Thyroid gland (tissue), 4 donors: ENCODE measurements around the gene CBFA2T3. TPM values are rescaled to one million over a fixed set of nuclear protein-coding genes. Genes with fewer than 3 reads are reported as not detected.
"Not testable (repeated sequence)": the region's sequence is repeated elsewhere in the genome, so short reads cannot be mapped to it uniquely, and the experiment has no call there.

Source experiments
- DNase-seq, 2 donors: peaks; one replicate each; pipeline ENCODE4 v3.0.0-alpha.2; 2019
- H3K27ac ChIP-seq, 3 donors: fragments of 200-600 bp; sonication (generic); 1 replicate in 2 of 3; 2 replicates in 1 of 3; pipeline ENCODE4 v1.5.1; 2016 to 2019; ENCODE audit warnings: mild to moderate bottlenecking in 1 of 3, moderate library complexity in 1 of 3
- H3K27me3 ChIP-seq: fragments of 200-600 bp; sonication (generic); one replicate; pipeline ENCODE4 v1.5.1; 2019
- H3K36me3 ChIP-seq, 2 donors: fragments of 200-600 bp; sonication (generic); one replicate each; pipeline ENCODE4 v1.5.1; 2016 to 2019
- H3K4me1 ChIP-seq, 2 donors: fragments of 200-600 bp; sonication (generic); one replicate each; pipeline ENCODE4 v1.5.1; 2017 to 2019
- H3K4me3 ChIP-seq, 3 donors: fragments of 200-600 bp; sonication (generic); replicated peaks in 1 of 3; 1 replicate in 2 of 3; 2 replicates in 1 of 3; pipeline ENCODE4 v1.5.1; 2016; ENCODE audit warnings: mild to moderate bottlenecking in 1 of 3
- H3K9me3 ChIP-seq: fragments of 200-600 bp; sonication (generic); one replicate; pipeline ENCODE4 v1.5.1; 2017
- CTCF ChIP-seq, 6 experiments: fragments of 200-600 bp in 3 of 6; fragments of 450-650 bp in 3 of 6; sonication (generic) in 3 of 6; IDR thresholded peaks; one replicate each; pipeline ENCODE4 v1.5.1; 2016 to 2019; ENCODE audit warnings: antibody characterized with exemption in 6 of 6, mild to moderate bottlenecking in 2 of 6, inconsistent platforms in 1 of 6, moderate library complexity in 1 of 6
- POLR2A ChIP-seq, 2 donors: fragments of 450-650 bp; IDR thresholded peaks; one replicate each; pipeline ENCODE4 v1.6.1; 2017; ENCODE audit warnings: antibody characterized with exemption in 2 of 2, mild to moderate bottlenecking in 2 of 2, moderate library complexity in 1 of 2
- WGBS, 2 donors: methylation state at CpG; one replicate each; pipeline ENCODE4 v1.1.5; 2017; 5-methylcytosine and 5-hydroxymethylcytosine counted together
- intact Hi-C: fragments of 100-400 bp; cut with DNase I; formaldehyde crosslinking; loops from one replicate; pipeline ENCODE4 v1.15.1; 2023
- total RNA-seq, 4 donors: library from RNA; depleted of rRNA; stranded (reverse); fragments of >200 nt; gene quantifications; one replicate each; pipeline ENCODE4 v1.2.3, GENCODE V29; 2016

CBFA2T3 gene
- total RNA-seq, 4 donors from 2014 or later, result 1.3 to 3.8 (median 2.6) TPM

DNA sequence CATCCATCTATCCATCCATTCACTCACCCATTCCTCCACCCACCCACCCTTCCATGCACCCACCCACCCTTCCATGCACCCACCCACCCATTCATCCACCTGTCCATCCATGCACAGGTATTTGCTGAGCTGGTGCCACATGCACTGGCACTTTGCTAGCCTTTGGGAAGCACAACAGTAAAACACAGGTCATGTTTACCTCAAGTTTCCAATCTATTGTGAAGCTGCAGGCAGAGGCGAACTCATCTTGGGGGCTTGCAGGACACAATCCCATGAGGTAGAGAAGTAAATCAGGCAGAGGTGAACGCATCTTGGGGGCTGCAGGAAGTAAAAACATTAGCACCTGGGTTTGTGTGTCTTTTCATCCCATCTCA lies 35.6 kb upstream of the CBFA2T3 start:
- Histone ChIP-seq H3K27me3 (no peaks in the 10 kb centered on the region), H3K4me3 (no peak overlapping the region), H3K4me1 (no peaks in the 10 kb centered on the region), H3K9me3 (no peaks in the 10 kb centered on the region), H3K36me3 (no peaks in the 10 kb centered on the region), H3K27ac (no peak overlapping the region)
- DNase-seq, result no peak
- intact Hi-C loops, result no loop called here
- 65 to 79% methylated on average over 2 of the region's 2 CpGs for WGBS, 2 donors
- no peak for TF ChIP-seq POLR2A (IDR thresholded peaks at IDR 0.05)

DNA sequence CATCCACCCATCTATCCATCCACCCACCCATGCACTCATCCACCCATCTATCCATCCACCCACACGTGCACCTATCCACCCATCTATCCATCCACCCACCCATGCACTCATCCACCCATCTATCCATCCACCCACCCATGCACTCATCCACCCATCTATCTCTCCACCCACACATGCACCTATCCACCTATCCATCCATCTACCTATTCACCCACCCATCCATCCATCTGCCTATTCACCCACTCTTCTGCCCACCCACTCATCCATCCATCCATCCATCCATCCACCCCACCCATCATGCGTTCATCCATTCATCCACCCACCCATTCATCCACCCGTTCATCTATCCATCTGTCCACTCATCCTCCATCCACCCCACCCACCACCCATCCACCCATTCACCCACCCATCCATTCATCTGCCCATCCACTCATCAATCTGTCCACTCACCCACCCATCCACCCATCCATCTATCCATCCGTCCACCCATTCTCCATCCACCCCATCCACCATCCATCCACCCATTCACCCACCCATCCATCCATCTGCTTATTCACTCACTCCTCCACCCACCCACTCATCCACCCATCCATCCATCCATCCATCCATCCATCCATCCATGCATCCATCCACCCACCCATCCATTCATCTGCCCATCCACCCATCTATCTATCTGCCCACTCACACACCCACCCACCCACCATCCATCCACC lies 35.1 kb upstream of the CBFA2T3 start:
- 79 to 83% methylated on average over 4 of the region's 4 CpGs for WGBS, 2 donors
- H3K27ac ChIP-seq, result no peak overlapping the region
- no peak for DNase-seq
- no peaks in the 10 kb centered on the region for H3K4me1 ChIP-seq
- no peaks in the 10 kb centered on the region for H3K27me3 ChIP-seq
- H3K9me3 ChIP-seq, result no peaks in the 10 kb centered on the region
- no peaks in the 10 kb centered on the region for H3K36me3 ChIP-seq
- TF ChIP-seq POLR2A (IDR thresholded peaks at IDR 0.05) (no peak), CTCF (IDR thresholded peaks at IDR 0.05) (no peak)
- intact Hi-C loops, result no loop called here
- no peak overlapping the region for H3K4me3 ChIP-seq

DNA sequence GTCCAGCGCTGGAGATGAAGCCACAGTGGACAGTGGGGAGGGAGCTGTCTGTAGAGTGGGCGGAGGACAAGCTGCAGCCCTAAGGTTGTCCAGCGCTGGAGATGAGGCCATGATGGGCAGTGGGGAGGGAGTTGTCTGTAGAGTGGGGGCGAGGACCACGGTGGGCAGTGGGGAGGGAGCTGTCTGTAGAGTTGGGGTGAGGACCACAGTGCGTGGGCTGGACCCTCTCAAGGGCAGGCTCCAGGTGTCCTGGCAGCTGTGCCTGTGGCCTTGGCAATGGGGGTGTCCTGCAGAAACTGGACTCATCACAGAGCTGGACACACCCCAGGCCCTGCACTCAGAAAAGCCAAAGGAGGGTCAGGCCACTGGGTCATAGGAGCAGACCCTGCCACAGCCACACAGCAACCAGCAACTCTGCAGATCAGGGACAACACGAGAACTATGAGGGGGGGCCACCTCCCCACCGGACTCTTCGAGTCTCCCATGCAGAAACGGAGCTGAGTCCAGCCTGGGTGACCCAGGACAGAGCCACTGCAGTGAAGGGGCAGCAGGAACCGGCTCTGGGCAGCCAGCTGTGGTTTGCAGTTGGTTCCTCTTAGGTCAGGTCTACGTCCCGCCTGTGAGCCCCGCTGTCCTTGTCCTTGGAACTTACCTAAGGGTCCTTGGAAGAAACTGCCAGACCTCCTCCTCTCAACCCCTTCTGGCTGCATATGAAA lies 33.4 kb upstream of the CBFA2T3 start:
- TF ChIP-seq POLR2A (IDR thresholded peaks at IDR 0.05) (no peak), CTCF (IDR thresholded peaks at IDR 0.05) (no peak)
- H3K4me3 ChIP-seq, result no peak overlapping the region
- H3K9me3 ChIP-seq, result no peaks in the 10 kb centered on the region
- no peak for DNase-seq
- no peaks in the 10 kb centered on the region for H3K36me3 ChIP-seq
- intact Hi-C loops, result no loop called here
- no peaks in the 10 kb centered on the region for H3K27me3 ChIP-seq
- 78 to 86% methylated on average over 11 to 14 of the region's 14 CpGs for WGBS, 2 donors
- H3K4me1 ChIP-seq, result no peaks in the 10 kb centered on the region
- no peak overlapping the region for H3K27ac ChIP-seq

DNA sequence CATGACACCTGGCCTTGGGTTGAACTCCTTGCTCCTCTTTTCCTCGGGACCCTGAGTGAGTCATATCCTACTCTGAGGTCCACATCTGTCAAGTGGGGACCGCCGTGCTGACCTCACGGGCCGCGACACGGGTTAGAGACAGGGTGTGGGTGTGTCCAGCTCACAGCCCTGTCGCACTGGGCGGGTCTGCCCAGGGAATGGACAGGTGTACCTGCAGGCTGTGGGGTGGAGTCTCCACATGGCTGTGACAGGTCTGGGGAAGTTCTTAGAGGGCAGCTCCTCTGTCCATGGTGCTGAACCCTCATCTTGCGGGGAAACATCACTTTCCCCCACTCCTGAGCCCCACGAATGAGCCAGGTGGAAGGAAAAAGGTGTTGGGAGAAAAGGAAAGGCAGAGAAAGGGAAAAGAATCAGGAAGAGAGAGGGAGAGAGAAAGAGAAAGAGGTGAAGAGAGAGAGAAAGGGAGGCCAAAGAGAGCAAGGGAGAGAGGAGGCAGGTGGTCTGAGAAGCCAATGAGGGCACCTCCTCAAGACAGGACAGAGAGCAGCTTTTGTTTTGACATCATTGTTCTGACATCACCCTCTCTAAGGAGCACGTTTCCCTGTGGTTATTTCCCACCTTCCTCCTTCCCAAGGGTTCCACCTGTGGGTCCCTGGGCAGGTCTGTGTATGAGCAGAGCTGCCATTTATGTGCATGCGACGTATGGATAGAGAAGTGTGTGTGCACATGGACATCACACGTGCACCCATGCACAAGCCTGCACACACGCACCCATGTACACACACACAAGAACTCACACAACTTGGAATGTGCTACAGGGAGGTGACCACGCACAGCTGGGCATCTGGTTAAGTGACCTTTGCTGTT lies 32.6 kb upstream of the CBFA2T3 start:
- Histone ChIP-seq H3K9me3 (no peaks in the 10 kb centered on the region), H3K36me3 (no peaks in the 10 kb centered on the region), H3K4me3 (no peak overlapping the region), H3K27ac (no peak overlapping the region), H3K27me3 (no peaks in the 10 kb centered on the region), H3K4me1 (no peaks in the 10 kb centered on the region)
- WGBS, 2 donors, result 51 to 55% methylated on average over 12 to 17 of the region's 17 CpGs
- intact Hi-C loops, result no loop called here
- TF ChIP-seq POLR2A (IDR thresholded peaks at IDR 0.05) (no peak), CTCF (IDR thresholded peaks at IDR 0.05) (no peak)
- peak; percentile 5 to 29 for DNase-seq

GRCh38 chr16:89008796-89009195 lies 31.8 kb upstream of the CBFA2T3 start:
- H3K4me3 ChIP-seq, H3K9me3 ChIP-seq, H3K4me1 ChIP-seq, DNase-seq, H3K27ac ChIP-seq, H3K36me3 ChIP-seq, H3K27me3 ChIP-seq, intact Hi-C loops: not testable (repeated sequence)
- 0 to 79% methylated on average over 1 to 4 of the region's 4 CpGs for WGBS, 2 donors
